ENCODE measurements around the gene UTP11.
"Not testable (repeated sequence)": the region's sequence is repeated elsewhere in the genome, so short reads cannot be mapped to it uniquely, and the experiment has no call there.

Gene UTP11

DNA sequence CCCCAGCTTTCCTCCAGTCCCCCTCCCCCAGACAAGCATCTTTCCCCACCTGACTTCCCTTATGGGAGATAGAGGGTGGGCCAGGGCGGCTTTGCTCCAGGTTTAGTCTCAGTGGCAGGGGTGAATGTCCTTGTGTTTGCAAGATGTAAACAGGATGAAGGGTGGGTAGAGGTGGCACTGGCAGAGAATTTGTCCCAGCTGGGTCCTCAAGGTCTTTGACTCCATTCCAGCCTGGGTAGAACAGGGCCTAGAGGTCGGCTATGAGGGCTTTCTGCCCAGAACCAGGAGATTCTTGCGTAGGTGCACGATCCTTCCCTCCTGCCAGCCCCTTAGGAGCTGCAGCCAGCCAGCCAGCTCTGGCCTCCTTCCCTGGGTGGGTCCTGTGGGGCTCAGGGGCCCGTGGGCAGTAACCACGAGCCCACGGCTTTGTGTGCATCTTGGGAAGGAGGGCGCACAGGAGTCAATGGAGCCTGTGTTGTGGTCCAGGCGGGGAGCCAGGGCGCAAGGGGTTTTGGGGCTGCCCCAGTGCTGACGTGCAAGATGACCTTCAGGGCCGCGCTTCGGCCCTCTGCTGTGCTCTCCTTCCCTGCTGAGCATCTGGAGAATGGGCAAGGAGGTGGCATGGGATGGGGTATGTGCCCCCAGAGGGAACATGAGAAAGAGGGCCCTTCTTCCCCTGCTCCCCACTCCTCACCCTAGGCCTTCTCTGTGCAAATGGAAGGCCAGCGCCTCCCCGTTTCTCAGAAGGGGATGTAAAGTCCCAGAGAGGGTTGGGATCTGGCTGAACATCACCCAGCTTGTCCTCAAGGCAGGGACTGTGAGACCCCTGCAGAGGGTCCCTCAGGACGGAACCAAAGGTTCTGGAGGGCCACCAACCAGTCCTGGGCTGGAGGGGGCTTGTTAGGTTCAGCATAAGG lies 18.3 kb downstream of the UTP11 start:
- Histone ChIP-seq H3K4me1 (ENCODE audit: control insufficient read depth, low read depth, low read length) (peaks cover 16% of the 10 kb centered on the region), H3K79me1 (ENCODE audit: low read length) (no peaks in the 10 kb centered on the region), H3K27me3 (ENCODE audit: insufficient read depth, low read length, poor library complexity) (no peaks in the 10 kb centered on the region), H3K18ac (ENCODE audit: low read length) (peak overlapping the region; percentile 16), H3K27ac (ENCODE audit: low read depth, low read length) (peak overlapping the region; percentile 2), H2BK15ac (replicated peaks; ENCODE audit: low read depth) (no peak overlapping the region), H2BK120ac (ENCODE audit: low read depth, low read length) (no peak overlapping the region), H3K4me2 (ENCODE audit: low read length) (no peak overlapping the region), H3K4me3 (ENCODE audit: low read length) (no peak overlapping the region), H4K5ac (ENCODE audit: low read length) (no peak overlapping the region), H4K8ac (ENCODE audit: low read depth, low read length) (no peak overlapping the region), H2BK5ac (ENCODE audit: low read length) (peak overlapping the region; percentile 40), H3K36me3 (ENCODE audit: control insufficient read depth, insufficient read depth, low read length) (no peaks in the 10 kb centered on the region), H3K23ac (ENCODE audit: low read length) (no peak overlapping the region), H3K9ac (ENCODE audit: low read length) (no peak overlapping the region), H3K79me2 (ENCODE audit: control insufficient read depth, insufficient read depth, low read length) (no peaks in the 10 kb centered on the region), H3K56ac (ENCODE audit: low read length) (peak overlapping the region; percentile 52), H3K4ac (ENCODE audit: low read depth, low read length) (no peak overlapping the region), H2AK5ac (ENCODE audit: low read length) (peak overlapping the region; percentile 49)
- no peak for DNase-seq
- WGBS (ENCODE audit: extremely low coverage, insufficient coverage, low lambda C conversion rate) = no CpG with 5 or more reads among the region's 17 CpGs

DNA sequence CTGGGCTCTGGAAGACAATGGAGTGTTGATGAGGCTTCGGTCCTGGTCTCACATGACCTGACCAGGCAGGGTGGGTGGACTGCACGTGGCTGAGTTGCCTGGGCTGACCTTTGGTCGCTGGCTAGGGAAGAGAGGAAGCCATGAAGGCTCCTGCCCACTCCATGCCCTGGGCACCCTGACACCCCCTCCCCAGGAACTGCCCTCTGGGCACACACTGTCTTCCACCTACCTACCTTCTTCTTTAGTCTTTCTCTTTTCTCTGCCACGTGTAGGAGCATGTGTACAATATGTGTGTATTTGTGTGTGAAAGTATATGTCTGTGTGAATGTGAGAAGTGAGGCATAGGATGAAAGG lies 19.0 kb downstream of the UTP11 start:
- H3K9ac ChIP-seq (ENCODE audit: low read length) = no peak overlapping the region
- no peaks in the 10 kb centered on the region for H3K79me1 ChIP-seq (ENCODE audit: low read length)
- H2BK120ac ChIP-seq (ENCODE audit: low read depth, low read length) = no peak overlapping the region
- H2BK15ac ChIP-seq (replicated peaks; ENCODE audit: low read depth) = no peak overlapping the region
- H3K18ac ChIP-seq (ENCODE audit: low read length) = no peak overlapping the region
- H3K4me3 ChIP-seq (ENCODE audit: low read length) = no peak overlapping the region
- H2AK5ac ChIP-seq (ENCODE audit: low read length) = no peak overlapping the region
- H3K23ac ChIP-seq (ENCODE audit: low read length) = no peak overlapping the region
- no CpG with 5 or more reads among the region's 4 CpGs for WGBS (ENCODE audit: extremely low coverage, insufficient coverage, low lambda C conversion rate)
- H3K4me2 ChIP-seq (ENCODE audit: low read length) = no peak overlapping the region
- no peak overlapping the region for H3K4ac ChIP-seq (ENCODE audit: low read depth, low read length)
- no peak overlapping the region for H4K8ac ChIP-seq (ENCODE audit: low read depth, low read length)
- H3K27me3 ChIP-seq (ENCODE audit: insufficient read depth, low read length, poor library complexity) = no peaks in the 10 kb centered on the region
- H4K5ac ChIP-seq (ENCODE audit: low read length) = no peak overlapping the region
- peaks cover 16% of the 10 kb centered on the region for H3K4me1 ChIP-seq (ENCODE audit: control insufficient read depth, low read depth, low read length)
- H3K79me2 ChIP-seq (ENCODE audit: control insufficient read depth, insufficient read depth, low read length) = no peaks in the 10 kb centered on the region
- no peaks in the 10 kb centered on the region for H3K36me3 ChIP-seq (ENCODE audit: control insufficient read depth, insufficient read depth, low read length)
- DNase-seq = no peak
- no peak overlapping the region for H2BK5ac ChIP-seq (ENCODE audit: low read length)
- no peak overlapping the region for H3K27ac ChIP-seq (ENCODE audit: low read depth, low read length)
- H3K56ac ChIP-seq (ENCODE audit: low read length) = peak overlapping the region; percentile 17

DNA sequence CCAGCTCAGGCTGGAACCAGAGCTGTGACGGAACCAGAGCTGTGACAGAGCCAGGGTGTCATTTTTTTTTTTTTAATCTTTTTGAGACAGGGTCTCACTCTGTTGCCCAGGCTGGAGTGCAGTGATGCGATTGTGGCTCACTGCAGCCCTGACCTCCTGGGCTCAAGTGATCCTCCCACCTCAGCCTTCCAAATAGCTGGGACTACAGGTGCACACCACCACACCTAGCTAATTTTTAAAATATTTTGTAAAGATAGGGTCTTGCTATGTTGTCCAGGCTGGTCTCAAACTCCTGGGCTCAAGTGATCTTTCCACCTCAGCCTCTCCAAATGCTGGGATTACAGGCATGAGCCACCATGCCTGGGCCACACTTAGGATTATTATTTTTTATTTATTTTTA lies 20.5 kb downstream of the UTP11 start:
- no CpG with 5 or more reads among the region's 2 CpGs for WGBS (ENCODE audit: extremely low coverage, insufficient coverage, low lambda C conversion rate)
- not testable (repeated sequence) for H3K79me2 ChIP-seq (ENCODE audit: control insufficient read depth, insufficient read depth, low read length); H2BK120ac ChIP-seq (ENCODE audit: low read depth, low read length); H4K5ac ChIP-seq (ENCODE audit: low read length); H3K9ac ChIP-seq (ENCODE audit: low read length); H3K4me3 ChIP-seq (ENCODE audit: low read length); H3K79me1 ChIP-seq (ENCODE audit: low read length); H3K23ac ChIP-seq (ENCODE audit: low read length); H3K18ac ChIP-seq (ENCODE audit: low read length); H3K36me3 ChIP-seq (ENCODE audit: control insufficient read depth, insufficient read depth, low read length); H2AK5ac ChIP-seq (ENCODE audit: low read length); H3K4ac ChIP-seq (ENCODE audit: low read depth, low read length); H2BK5ac ChIP-seq (ENCODE audit: low read length); H4K8ac ChIP-seq (ENCODE audit: low read depth, low read length); H3K27me3 ChIP-seq (ENCODE audit: insufficient read depth, low read length, poor library complexity); H3K27ac ChIP-seq (ENCODE audit: low read depth, low read length); H3K56ac ChIP-seq (ENCODE audit: low read length); H2BK15ac ChIP-seq (replicated peaks; ENCODE audit: low read depth); H3K4me2 ChIP-seq (ENCODE audit: low read length); DNase-seq
- H3K4me1 ChIP-seq (ENCODE audit: control insufficient read depth, low read depth, low read length) = peaks cover 16% of the 10 kb centered on the region

DNA sequence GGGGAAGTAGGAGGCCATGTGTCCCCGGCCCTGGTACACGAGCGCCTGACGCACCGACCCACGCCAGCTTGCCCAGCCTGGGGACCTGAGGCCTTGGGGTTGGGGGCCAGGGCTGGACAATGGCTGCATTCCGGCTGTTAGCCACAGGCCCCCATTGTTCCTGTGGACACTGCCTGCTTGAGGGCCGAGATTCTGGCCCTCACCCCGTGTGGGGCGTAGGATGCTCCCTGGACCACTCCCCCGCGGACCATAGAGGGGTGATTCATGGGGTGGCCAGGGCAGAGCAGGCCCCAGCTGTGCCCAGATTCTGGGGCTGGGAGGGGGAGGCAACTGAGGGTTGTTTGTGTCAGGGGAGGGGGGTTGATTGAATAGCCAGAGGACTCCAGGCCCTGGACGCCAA lies 22.3 kb downstream of the UTP11 start:
- H3K4ac ChIP-seq (ENCODE audit: low read depth, low read length) = no peak overlapping the region
- DNase-seq = no peak
- no peak overlapping the region for H3K27ac ChIP-seq (ENCODE audit: low read depth, low read length)
- no peak overlapping the region for H3K4me3 ChIP-seq (ENCODE audit: low read length)
- no peak overlapping the region for H3K4me2 ChIP-seq (ENCODE audit: low read length)
- H3K18ac ChIP-seq (ENCODE audit: low read length) = no peak overlapping the region
- H3K4me1 ChIP-seq (ENCODE audit: control insufficient read depth, low read depth, low read length) = peaks cover 5% of the 10 kb centered on the region
- no peak overlapping the region for H2BK5ac ChIP-seq (ENCODE audit: low read length)
- no peak overlapping the region for H4K5ac ChIP-seq (ENCODE audit: low read length)
- H3K79me1 ChIP-seq (ENCODE audit: low read length) = no peaks in the 10 kb centered on the region
- H3K56ac ChIP-seq (ENCODE audit: low read length) = no peak overlapping the region
- no peaks in the 10 kb centered on the region for H3K27me3 ChIP-seq (ENCODE audit: insufficient read depth, low read length, poor library complexity)
- no peaks in the 10 kb centered on the region for H3K36me3 ChIP-seq (ENCODE audit: control insufficient read depth, insufficient read depth, low read length)
- no peak overlapping the region for H4K8ac ChIP-seq (ENCODE audit: low read depth, low read length)
- no peaks in the 10 kb centered on the region for H3K79me2 ChIP-seq (ENCODE audit: control insufficient read depth, insufficient read depth, low read length)
- no peak overlapping the region for H2BK15ac ChIP-seq (replicated peaks; ENCODE audit: low read depth)
- H2BK120ac ChIP-seq (ENCODE audit: low read depth, low read length) = no peak overlapping the region
- no CpG with 5 or more reads among the region's 13 CpGs for WGBS (ENCODE audit: extremely low coverage, insufficient coverage, low lambda C conversion rate)
- no peak overlapping the region for H2AK5ac ChIP-seq (ENCODE audit: low read length)
- H3K9ac ChIP-seq (ENCODE audit: low read length) = no peak overlapping the region
- no peak overlapping the region for H3K23ac ChIP-seq (ENCODE audit: low read length)

DNA sequence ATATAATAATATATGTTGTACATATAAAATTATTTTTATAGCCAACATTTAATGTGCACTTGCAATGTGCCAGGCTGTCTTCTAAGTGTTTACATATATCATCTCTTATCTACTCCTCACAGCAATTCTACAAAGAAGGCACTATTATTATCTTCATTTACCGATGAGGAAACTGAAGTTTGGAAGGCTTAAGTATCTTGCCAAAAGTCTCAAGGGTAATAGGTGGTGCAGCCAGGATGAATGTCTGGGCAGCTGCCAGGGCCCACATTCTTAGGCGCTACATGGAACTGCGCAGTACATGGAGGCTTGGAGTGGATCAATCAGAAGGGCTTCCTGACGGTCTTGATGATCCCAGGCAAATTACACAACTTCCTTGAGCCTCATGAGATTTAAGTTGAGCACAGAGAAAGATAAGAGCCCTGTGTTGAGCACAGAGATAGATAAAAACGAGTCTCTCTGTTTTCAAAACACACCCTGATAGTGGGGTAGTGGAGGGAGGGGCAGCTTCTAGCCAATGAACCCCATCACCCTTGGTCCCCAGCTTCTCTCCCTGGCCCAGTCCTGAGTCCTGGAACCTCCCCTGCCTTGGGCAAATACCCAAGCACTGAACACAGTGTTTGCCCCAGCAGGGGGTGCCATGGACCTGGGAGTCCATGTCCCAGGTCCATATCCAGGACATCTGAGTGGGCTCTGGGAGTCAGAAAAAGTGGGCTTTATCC lies 24.8 kb downstream of the UTP11 start:
- no peaks in the 10 kb centered on the region for H3K4me1 ChIP-seq (ENCODE audit: control insufficient read depth, low read depth, low read length)
- no peak overlapping the region for H3K9ac ChIP-seq (ENCODE audit: low read length)
- no peak overlapping the region for H3K4ac ChIP-seq (ENCODE audit: low read depth, low read length)
- H3K79me1 ChIP-seq (ENCODE audit: low read length) = no peaks in the 10 kb centered on the region
- H3K36me3 ChIP-seq (ENCODE audit: control insufficient read depth, insufficient read depth, low read length) = no peaks in the 10 kb centered on the region
- no peak overlapping the region for H2BK15ac ChIP-seq (replicated peaks; ENCODE audit: low read depth)
- no peak overlapping the region for H3K23ac ChIP-seq (ENCODE audit: low read length)
- no peak overlapping the region for H2AK5ac ChIP-seq (ENCODE audit: low read length)
- no peak overlapping the region for H3K27ac ChIP-seq (ENCODE audit: low read depth, low read length)
- H4K5ac ChIP-seq (ENCODE audit: low read length) = no peak overlapping the region
- DNase-seq = no peak
- no peak overlapping the region for H3K4me2 ChIP-seq (ENCODE audit: low read length)
- H3K79me2 ChIP-seq (ENCODE audit: control insufficient read depth, insufficient read depth, low read length) = no peaks in the 10 kb centered on the region
- H3K56ac ChIP-seq (ENCODE audit: low read length) = no peak overlapping the region
- no peak overlapping the region for H3K4me3 ChIP-seq (ENCODE audit: low read length)
- no peaks in the 10 kb centered on the region for H3K27me3 ChIP-seq (ENCODE audit: insufficient read depth, low read length, poor library complexity)
- H3K18ac ChIP-seq (ENCODE audit: low read length) = no peak overlapping the region
- H2BK120ac ChIP-seq (ENCODE audit: low read depth, low read length) = no peak overlapping the region
- no CpG with 5 or more reads among the region's 5 CpGs for WGBS (ENCODE audit: extremely low coverage, insufficient coverage, low lambda C conversion rate)
- no peak overlapping the region for H4K8ac ChIP-seq (ENCODE audit: low read depth, low read length)
- H2BK5ac ChIP-seq (ENCODE audit: low read length) = no peak overlapping the region
